ENCODE measurements around the gene BIRC6. TPM values are rescaled to one million over a fixed set of nuclear protein-coding genes. Genes with fewer than 3 reads are reported as not detected.

The BIRC6 gene
- polyA plus RNA-seq, 1 donor (not counting 4 experiments of a cell fraction or from before 2014, with no cell fraction given) = 57.0 TPM

GRCh38 chr2:32450851-32451250 is 94.0 kb downstream of the BIRC6 start:
- H3K9me1 ChIP-seq (ENCODE audit: control insufficient read depth, extremely low read depth, insufficient read depth, low read length) = no peaks in the 10 kb centered on the region
- no peak for FAIRE-seq
- no peaks in the 10 kb centered on the region for H3K27me3 ChIP-seq (ENCODE audit: control insufficient read depth, extremely low read depth, insufficient read depth, low read length)
- no peaks in the 10 kb centered on the region for H3K79me2 ChIP-seq (ENCODE audit: control insufficient read depth, insufficient read depth, low read length)
- H3K36me3 ChIP-seq (ENCODE audit: control insufficient read depth in 2 of 2, extremely low read depth in 1 of 2, insufficient read depth in 2 of 2, low read length in 2 of 2) = peaks cover 0 to 5% of the 10 kb centered on the region in 2 experiments
- DNase-seq (ENCODE audit: low read depth, low spot score) = no peak
- H3K4me1 ChIP-seq (ENCODE audit: control insufficient read depth, extremely low read depth, insufficient read depth, low read length) = no peaks in the 10 kb centered on the region
- no peak overlapping the region for H3K9ac ChIP-seq (ENCODE audit: control insufficient read depth, extremely low read depth, insufficient read depth, low read length)
- dilution Hi-C loops (cut with MboI; ENCODE audit: extremely low pct_ligation_motif_present, low sequenced_read_pairs) = no loop called here
- H3K27ac ChIP-seq (ENCODE audit: control insufficient read depth, insufficient read depth, low read length) = no peak overlapping the region
- no peaks in the 10 kb centered on the region for H4K20me1 ChIP-seq (ENCODE audit: control insufficient read depth, extremely low read depth, insufficient read depth, low read length)
- no peak for TF ChIP-seq CTCF (optimal IDR thresholded peaks at IDR 0.05 in 1 of 3, IDR thresholded peaks at IDR 0.05 in 1 of 3, conservative IDR thresholded peaks at IDR 0.05 in 1 of 3; ENCODE audit: extremely low read depth in 1 of 3, insufficient read depth in 2 of 3, low read length in 3 of 3)
- no peak for TF ChIP-seq EZH2 (IDR thresholded peaks at IDR 0.05; ENCODE audit: low read length)
- no peak overlapping the region for H2AFZ ChIP-seq (ENCODE audit: control insufficient read depth, low read length)
- H3K9me3 ChIP-seq (ENCODE audit: control insufficient read depth, low read depth, low read length) = no peaks in the 10 kb centered on the region
- no peak overlapping the region for H3K4me2 ChIP-seq (ENCODE audit: control insufficient read depth, extremely low read depth, insufficient read depth, low read depth, low read length)
- H3K4me3 ChIP-seq (ENCODE audit: control insufficient read depth in 2 of 3, extremely low read depth in 1 of 3, insufficient read depth in 2 of 3, low read depth in 1 of 3, low read length in 3 of 3) = no peak overlapping the region

GRCh38 chr2:32452338-32453064 is 95.7 kb downstream of the BIRC6 start:
- DNase-seq (ENCODE audit: low read depth, low spot score) = no peak
- Histone ChIP-seq H3K36me3 (ENCODE audit: control insufficient read depth in 2 of 2, extremely low read depth in 1 of 2, insufficient read depth in 2 of 2, low read length in 2 of 2) (peaks cover 0 to 5% of the 10 kb centered on the region in 2 experiments), H3K27me3 (ENCODE audit: control insufficient read depth, extremely low read depth, insufficient read depth, low read length) (no peaks in the 10 kb centered on the region), H3K9me1 (ENCODE audit: control insufficient read depth, extremely low read depth, insufficient read depth, low read length) (no peaks in the 10 kb centered on the region), H2AFZ (ENCODE audit: control insufficient read depth, low read length) (no peak overlapping the region), H3K9me3 (ENCODE audit: control insufficient read depth, low read depth, low read length) (no peaks in the 10 kb centered on the region), H3K4me2 (ENCODE audit: control insufficient read depth, extremely low read depth, insufficient read depth, low read depth, low read length) (no peak overlapping the region), H3K4me3 (ENCODE audit: control insufficient read depth in 2 of 3, extremely low read depth in 1 of 3, insufficient read depth in 2 of 3, low read depth in 1 of 3, low read length in 3 of 3) (no peak overlapping the region), H3K4me1 (ENCODE audit: control insufficient read depth, extremely low read depth, insufficient read depth, low read length) (no peaks in the 10 kb centered on the region), H4K20me1 (ENCODE audit: control insufficient read depth, extremely low read depth, insufficient read depth, low read length) (no peaks in the 10 kb centered on the region), H3K27ac (ENCODE audit: control insufficient read depth, insufficient read depth, low read length) (no peak overlapping the region), H3K79me2 (ENCODE audit: control insufficient read depth, insufficient read depth, low read length) (peaks cover 1% of the 10 kb centered on the region), H3K9ac (ENCODE audit: control insufficient read depth, extremely low read depth, insufficient read depth, low read length) (no peak overlapping the region)
- no peak for TF ChIP-seq EZH2 (IDR thresholded peaks at IDR 0.05; ENCODE audit: low read length)
- no peak for TF ChIP-seq CTCF (optimal IDR thresholded peaks at IDR 0.05 in 1 of 3, IDR thresholded peaks at IDR 0.05 in 1 of 3, conservative IDR thresholded peaks at IDR 0.05 in 1 of 3; ENCODE audit: extremely low read depth in 1 of 3, insufficient read depth in 2 of 3, low read length in 3 of 3)
- dilution Hi-C loops (cut with MboI; ENCODE audit: extremely low pct_ligation_motif_present, low sequenced_read_pairs) = no loop called here
- FAIRE-seq = no peak
